Fibroblast of skin of right quadriceps (primary cell): ENCODE data around the gene SRRM4.

Experiments used
- DNase-seq: peaks from one replicate; pipeline ENCODE4 v3.0.0-alpha.2; 2013

SRRM4 gene

DNA sequence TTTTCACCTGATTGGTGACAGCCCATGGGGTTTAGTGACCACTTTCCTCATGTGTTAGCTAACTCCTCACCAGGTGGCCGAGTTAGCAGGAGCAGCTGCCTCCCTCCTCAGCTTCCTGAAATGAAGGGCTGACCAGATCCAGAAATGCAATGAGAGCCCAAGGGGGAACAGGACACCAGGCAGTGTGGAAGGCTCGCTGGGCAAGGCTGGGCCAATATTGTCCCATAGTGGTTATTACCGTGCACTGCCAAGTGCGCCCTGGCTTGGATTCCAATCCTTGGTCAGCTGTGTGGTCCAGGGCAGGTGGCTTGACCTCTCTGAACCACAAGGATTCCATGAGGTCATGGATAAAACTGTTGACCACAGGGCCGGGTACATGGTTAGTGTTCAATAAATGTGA lies 193.7 kb downstream of the SRRM4 start:
- no peak for DNase-seq

DNA sequence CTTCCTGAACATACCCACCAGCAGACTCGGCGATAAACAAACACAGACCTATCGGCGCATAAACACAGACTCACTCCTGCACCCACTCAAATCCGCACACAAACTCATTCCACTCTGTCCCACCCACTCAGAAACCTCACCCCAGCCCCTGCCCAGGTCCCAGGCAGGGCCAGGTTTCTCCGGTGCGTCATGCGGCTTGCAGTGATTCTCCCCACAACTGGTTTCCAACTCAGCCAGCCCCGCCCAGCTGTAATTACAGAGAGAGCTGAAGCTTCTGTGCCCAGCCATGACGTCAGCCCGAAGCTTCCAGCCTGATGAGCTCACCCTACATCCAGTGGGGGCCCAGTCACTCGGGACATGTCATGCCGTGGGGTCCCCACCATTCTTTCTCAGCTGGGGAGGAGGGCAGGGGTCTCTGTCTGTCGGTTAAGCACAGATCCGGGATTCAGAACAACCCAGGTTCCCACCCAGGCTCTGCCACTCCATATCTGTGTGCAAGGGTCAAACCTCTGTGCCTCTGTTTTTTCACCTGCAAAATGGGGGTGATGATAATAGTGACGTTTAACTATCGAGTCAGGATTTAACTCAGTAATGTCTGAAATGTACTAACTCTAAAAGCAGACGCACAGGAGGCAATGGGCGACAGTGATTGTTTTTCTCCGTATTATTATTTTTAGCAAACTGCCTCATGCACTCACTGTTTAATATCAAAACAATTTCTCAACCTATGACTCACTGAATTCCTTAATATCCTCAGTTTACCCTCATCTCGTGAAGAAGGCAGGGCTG lies 195.1 kb downstream of the SRRM4 start:
- peak; percentile 89 for DNase-seq

DNA sequence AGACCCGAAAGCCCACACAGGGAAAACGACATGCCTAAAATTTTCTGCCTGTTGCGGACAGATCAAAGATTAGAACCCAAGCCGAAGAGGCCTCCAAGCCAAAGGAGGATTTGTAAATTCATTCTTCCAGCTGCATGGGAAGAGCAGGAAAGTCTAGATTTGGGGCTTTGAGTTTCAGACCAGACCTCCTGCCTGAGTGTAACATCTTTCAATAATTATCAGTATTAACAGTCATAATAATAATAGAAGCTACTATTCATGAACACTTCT lies 195.7 kb downstream of the SRRM4 start:
- no peak for DNase-seq

DNA sequence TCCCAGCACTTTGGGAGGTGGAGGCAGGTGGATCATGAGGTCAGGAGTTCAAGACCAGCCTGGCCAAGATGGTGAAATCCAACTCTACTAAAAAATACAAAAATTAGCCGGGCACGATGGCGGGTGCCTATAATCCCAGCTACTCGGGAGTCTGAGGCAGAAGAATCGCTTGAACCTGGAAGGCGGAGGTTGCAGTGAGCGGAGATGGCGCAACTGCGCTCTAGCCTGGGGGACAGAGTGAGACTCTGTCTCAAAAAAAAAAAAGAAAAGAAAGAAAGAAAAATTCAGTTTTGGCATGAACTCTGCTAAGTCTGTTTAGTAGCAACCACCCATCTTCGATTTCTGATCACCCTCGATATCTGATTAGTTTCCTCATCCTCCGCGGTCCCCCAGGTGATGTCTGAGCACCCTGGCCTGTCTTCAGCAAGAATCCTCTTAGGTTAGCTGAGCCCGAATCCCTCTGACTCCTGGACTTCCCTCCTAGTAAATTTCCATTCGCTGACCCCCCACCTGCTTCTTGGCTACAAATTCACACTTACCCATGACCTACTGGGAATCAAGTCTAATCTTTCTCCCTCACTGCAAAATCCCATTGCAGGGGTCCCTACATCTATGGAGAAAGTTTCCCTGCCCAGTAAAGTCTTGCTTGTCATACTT lies 196.5 kb downstream of the SRRM4 start:
- no peak for DNase-seq

DNA sequence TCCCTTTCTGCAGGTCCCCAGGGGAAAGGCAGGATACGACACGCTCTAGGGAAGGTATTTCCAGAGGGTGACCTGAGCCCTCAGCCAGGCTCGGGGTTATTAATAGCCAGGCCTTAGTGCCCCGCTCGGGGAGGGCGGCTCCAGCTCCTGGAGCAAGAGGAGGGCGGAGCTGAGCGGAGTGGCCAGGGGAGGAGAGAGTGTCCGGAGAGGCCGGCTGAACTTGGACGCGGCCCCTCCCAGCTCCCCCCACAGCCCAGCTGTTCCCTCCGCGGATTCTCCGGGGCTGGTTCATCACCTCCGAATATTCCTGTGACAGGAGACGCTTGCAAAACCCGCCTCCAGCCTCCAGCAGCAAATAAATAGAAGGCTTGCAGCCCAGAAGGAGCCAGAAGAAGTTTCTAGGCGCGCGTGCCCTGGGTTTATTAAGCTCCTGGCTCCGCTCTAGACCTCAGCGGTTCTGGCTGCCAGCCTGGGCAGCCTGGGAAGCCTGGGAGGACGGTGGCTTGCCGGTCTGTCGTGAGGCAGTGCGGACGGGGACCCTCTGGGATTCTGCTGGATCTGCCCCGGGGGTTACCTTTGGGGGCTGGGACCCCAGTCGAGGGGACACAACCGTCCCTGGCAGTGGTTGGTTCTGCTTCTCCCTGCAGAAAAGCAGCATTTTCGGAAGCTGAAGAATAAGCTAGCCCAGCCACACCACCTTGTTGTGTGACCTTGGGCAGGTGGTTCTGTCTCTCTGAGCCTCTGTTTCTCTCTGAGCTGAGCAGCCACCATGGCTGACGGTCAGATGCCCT lies 197.4 kb downstream of the SRRM4 start, which contains the start of gene HSPB8:
HSPB8 (plus strand) TSS at position 388 of the 791 bp plus-strand sequence; CDS start at position 770, 382 bp downstream.
- DNase-seq = peak; percentile 55

DNA sequence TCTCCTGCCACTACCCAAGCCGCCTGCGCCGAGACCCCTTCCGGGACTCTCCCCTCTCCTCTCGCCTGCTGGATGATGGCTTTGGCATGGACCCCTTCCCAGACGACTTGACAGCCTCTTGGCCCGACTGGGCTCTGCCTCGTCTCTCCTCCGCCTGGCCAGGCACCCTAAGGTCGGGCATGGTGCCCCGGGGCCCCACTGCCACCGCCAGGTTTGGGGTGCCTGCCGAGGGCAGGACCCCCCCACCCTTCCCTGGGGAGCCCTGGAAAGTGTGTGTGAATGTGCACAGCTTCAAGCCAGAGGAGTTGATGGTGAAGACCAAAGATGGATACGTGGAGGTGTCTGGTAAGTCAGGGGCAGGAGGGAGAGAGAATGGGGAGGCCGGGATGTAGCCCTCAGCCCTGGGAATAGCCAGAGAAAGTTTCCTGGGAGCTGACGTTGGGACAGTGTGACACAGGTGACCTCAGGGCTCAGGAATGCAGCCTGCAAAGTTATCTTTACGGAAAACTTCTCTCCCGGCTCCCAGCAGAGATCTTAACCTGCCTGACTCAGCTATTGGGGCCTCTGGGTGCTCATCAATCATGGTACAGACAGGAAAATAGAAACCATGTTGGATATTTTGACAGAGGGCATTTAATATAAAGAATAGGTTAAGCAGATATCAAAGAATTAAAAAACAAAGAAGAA lies 198.1 kb downstream of the SRRM4 start:
- peak; percentile 79 for DNase-seq

DNA sequence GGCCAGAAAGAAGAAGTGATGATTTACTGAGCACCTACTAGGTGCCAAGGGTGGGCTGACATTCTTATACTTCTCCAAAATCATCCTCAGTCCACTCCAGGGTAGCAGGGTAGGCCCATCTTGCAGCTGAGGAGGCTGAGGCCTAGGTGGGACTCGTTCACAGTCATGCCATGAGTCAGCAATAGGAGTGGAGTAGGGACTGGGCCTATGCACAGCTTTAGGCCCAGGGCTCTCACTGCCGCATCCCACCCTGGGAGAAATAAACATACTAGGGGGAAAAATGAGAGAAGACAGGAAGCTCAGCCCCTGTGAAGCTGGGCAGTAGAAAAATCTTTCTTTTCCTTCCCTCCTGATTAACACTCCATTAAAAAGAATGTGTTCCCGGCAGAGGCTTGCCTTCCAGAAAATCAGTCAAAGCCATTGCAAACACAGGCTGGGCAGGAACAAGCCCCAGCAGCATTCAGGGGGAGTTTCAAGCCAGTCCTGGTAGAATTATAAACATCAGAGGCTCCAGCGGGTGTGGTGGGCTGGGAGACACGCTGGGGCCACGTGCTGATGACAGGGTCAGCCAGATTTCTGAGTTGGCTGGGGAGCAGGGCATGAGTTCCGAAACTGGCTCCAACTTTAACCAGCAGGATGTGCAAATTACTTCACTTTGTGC lies 199.2 kb downstream of the SRRM4 start:
- DNase-seq = peak; percentile 54

DNA sequence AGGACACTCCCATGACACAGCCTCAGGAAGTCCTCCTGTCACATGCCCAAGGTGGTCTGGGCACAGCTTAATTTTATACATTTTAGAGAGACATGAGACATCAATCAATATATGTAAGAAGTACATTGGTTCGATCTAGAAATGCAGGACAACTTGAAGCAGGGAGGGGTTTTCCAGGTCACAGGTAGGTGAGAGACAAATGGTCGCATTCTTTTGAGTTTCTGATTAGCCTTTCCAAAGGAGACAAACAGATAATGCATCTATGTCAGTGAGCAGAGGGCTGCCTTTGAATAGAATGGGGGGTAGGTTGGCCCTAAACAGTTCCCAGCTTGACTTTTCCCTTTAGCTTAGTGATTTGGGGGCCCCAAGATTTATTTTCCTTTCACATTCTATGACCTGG lies 199.9 kb downstream of the SRRM4 start:
- DNase-seq = no peak

DNA sequence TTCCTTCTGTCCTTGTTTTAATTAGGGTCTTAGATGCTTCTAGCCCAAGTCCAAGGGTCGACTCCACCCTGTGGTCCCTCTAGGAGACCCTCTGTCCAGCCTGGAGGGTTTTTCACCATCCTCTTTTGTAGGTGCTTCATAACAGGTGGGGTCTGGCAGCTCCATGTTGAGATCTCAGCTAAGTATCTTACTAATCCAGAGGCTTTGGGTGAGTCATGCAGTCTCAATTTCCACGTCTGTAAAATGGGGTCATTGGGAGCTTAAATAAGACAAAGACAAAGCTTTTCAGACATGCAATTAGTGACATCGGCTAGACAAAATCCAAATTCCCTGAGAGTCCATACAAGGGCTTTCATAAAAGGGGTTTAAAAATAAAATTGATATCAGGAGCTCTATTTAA lies 200.6 kb downstream of the SRRM4 start:
- no peak for DNase-seq

DNA sequence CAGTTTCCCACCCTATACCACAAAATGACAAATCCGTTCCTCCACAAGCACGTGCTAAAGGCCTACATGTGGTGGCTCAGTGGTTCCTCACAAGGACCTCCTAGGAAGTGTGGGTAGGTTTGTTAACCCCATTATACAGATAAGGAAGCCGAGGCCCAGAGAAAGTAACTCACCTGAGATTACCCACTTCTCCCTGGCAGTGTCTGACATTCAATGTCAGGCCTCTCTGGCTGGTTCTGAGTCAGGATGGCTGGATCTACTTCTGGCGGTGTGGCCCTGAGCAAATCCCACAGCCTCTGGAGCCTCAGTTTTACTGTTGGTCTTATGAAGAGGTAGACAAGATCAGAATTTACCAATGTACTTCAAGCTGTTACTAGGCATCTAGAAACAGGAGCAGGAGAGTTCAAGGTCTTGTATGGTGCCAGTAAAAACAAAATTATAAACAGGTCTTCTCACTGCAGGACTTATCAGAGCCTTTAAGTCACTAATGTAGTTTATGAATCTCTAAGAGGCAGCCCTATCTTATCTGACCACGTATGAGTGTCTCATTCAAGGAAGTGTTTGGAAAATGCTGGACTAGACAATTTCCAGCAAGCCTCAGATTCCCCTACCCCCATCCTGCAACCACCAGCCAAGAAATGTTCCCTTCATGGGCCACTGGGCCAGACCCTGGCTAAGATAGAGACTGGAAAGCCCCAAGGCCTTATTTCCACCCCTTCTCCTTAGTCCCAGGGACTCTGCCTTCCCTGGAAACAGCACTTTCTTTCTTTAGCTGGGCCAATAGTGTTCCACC lies 201.6 kb downstream of the SRRM4 start:
- no peak for DNase-seq

DNA sequence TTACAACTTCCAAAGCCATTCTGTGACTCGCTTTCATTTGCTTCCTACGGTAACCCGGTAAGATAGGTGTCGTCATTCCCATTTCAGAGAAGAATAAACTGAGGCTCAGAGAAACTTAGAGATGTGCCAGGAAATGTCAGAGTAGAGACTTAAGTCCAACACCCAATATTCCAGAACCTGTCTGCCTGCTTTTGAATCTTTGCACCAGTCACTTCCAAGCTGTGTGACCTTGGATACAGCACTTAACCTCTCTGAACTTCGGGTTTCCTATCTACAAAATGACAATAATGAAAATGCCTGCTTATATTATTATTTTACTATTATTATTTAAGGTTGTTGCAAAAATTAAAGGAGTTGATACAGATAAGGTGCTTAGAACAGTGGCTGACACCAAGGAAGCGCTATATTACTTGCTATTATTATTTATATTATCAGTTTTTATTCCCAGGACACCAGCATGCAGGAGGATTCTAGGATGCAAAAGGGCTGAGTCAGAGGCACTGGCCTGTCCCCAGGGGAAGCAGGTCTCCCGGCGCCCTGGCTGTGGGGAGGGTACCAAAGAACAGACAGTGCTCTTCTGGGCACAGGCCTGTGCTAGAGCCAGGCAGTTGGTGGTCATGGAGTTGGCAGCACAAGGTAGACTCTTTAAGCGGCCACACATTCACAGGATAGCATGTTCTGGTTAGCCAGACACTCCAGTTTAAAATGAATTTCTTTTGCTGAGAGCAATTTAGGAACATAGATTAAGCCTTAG lies 202.8 kb downstream of the SRRM4 start:
- DNase-seq = no peak

DNA sequence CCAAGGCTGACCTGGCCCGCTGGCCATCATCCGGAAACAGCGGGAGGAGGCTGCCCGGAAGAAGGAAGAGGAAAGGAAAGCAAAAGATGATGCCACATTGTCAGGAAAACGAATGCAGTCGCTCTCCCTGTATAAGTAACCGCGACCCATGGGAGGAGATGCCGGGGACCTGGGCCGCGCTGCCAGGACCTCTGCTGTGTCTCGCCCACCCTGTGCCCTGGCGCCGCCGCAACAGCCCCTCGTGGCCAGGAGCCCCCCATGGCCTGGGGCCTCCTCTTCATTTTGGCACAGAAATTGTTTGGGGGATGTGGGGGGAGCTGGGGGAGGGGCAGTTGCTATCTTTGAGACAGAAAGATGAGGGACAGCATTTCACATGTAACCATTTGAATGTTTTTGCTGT lies 213.9 kb downstream of the SRRM4 start:
- DNase-seq = no peak

DNA sequence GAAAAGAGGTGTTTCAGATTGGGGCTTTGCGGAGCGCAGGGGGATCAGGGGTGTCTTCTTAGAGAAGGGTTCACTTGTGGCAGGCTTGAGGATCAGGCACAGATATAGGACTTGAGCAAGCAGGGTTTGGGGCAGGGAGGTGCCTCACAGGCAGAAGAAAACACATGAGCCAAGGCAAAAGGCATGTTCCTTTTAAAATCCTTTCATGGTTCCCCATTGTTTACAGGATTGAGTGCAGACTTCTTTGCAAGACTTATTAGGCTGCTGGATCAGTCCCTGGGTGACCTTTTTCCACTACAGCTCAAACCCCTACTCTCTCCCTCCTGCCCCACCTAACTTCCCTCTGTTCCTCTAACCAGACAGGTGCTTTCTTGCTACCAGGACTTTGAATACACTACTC lies 217.1 kb downstream of the SRRM4 start:
- DNase-seq = no peak

DNA sequence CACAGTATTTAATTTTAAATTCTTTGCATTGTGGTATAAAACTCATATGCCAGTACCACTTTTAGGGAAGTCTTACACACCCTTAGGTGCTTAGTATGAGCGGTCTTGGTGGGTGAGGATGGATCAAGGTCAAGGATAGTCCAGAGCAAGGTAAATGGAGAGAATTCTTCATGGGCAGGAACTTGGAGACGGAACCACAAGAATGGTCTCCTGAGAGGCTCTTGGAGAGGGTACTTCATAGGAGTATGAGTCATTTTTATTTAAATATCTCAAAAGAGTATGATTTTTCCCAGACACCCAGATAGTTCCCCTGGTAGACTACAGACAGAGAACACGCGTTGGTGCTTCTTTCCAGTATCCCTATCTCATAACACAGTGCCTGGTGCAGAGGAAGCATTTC lies 219.3 kb downstream of the SRRM4 start:
- DNase-seq = no peak

DNA sequence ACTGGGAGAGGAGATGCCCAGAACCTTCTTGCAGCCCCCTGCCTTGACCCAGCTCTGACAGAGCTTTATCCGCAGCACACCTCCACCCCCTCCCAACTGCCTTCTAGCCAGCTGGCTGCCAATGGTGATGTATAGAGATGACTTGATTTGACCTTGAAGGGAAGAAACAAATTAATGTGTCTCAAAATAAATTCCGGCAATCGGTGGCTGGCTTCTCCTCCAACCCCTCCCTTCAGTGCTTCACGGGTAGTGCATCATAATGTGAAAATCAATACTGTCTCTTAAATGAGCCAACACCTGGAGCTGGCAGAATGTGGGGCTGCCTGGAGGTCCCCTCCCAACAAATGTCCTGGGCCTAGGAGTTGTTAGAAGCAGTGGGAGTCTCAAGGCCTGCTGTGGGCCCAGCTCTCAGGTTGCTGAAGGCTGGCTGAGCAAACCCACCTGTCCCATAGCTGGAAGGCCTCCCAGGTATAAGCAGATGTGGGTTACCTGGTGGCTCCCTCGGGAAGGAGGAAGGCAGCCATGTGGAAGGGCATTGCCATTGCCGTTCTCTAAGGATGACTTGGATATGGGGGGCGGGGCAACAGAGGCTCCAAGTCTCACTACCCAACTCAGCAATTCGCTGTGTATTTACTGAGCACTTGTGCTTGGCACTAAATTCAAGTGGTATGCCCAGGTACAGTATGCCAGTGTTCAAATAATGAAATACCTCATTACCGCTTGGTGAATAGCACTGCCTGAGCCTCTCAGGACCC lies 220.6 kb downstream of the SRRM4 start:
- no peak for DNase-seq

DNA sequence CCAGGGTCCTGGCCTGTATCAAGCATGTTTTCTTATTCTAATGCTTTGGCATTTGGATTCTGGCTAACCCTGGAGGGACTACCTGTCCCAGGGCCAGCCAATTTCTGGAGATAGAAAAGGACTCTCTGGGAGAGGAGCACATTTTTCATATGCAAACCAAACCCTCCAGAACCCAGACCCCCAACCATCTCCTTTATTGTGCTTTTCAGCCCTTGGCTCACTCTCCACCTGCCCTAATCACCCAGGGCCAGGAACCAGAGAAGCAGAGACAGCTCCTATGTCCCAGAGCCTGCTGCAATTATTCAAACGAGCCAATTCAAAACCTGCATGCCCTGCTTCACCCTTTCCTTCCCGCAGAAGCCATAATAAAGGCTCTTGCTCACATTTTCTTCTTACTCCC lies 221.2 kb downstream of the SRRM4 start:
- no peak for DNase-seq

DNA sequence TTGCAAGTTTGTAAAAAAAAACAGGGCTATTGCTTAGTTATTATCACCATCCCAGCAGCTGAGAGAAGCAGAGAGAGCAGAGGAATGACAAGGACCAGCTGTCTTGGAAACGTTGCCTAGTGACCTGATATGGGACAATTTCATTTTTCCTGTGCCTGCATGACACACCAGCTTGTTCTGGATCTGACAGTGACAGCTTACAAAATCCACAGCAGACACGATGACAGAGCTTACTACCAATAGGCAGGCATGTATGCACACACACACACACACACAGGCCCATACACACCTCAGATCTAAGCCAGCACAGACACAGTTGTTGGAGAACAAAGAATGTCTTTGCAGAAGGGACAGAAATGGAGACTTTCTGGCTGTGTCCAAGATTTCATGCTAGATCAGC lies 222.8 kb downstream of the SRRM4 start:
- DNase-seq = no peak

DNA sequence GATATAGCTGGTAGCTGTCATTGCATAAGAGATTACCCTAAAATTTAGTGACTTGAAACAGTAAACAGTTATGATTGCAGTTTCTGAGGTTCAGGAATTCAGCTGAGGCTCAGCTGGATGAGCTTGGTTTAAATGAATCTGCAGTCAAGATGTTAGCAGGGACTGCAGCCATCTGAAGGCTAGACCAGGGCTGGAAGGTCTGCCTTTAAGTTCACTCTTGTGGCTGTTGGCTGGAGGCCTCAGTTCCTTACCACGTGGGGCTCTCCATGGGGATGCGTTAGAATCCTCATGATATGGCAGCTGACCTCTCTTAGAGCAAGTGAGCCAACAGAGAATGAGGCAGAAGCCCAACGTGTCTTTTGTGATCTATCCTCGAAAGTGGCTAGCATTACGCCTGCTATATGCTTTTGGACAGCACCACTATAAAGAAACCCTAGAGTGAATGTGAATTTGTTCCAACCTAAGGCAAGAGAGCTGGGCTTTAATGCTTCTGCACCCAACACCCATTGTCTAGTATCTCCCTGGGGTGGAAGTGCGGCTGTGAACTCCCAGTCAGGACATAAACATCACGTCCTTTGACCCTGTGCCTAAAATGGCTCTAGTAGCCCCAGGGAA lies 223.4 kb downstream of the SRRM4 start:
- DNase-seq = no peak

DNA sequence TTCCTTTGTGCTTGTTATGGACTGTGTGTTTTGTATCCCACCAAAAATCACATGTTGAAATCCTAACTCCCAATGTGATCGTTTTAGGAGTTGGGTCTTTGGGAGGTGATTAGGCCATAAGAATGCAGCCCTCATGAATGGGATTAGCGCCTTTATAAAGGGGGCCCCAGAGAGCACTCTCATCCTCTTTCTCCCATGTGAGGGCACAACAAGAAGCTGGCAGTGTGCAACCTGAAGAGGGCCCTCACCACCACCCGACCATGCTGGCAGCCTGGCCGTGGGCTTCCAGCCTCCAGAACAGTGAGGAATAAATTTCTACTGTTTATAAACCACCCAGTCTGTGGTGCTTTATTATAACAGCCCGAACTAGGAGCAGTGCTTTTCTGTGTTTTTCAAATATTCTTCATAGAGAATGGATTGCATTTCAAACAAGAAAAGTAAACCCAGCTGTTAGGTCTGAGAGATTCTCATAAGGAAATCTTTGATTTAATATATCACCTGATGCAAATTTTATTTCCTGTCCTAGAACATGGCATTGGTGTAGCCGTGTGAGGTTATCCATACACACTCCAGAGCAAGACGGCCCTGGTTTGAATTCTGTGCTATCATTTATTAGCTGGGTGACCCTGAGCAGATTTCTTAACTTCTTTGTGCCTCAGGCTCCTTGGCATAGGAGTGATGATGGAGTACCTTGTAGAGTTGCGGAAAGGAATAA lies 225.2 kb downstream of the SRRM4 start:
- no peak for DNase-seq
